ENCODE data around the gene ARID2. TPM values are rescaled to one million over a fixed set of nuclear protein-coding genes. Genes with fewer than 3 reads are reported as not detected.

ARID2 gene
- polyA plus RNA-seq, 1 donor from 2014 or later: 20.6 TPM

DNA sequence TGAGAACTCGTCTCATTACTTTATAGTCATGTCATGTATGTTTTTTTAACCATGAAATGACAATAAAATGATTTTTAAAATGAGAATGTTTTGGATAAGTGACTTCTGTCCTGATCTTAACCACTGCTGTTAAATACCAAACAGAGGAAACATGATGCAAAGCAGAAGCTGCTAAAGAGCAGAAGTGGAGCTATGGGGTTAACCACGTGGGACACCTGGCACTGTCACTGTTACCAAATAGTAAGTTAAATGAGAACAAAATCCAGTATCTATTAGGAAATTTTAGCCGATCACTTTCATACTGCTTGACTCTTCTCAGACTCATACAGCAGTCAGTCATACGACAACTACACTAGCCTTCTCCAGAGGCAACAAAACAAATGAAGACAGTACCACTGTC is 178.4 kb downstream of the ARID2 start:
- Histone ChIP-seq H3K27ac (ENCODE audit: low read length) (no peak overlapping the region), H3K9me3 (ENCODE audit: low read length) (no peaks in the 10 kb centered on the region), H4K20me1 (ENCODE audit: insufficient read depth) (no peaks in the 10 kb centered on the region), H3K4me2 (ENCODE audit: low read length) (no peak overlapping the region), H3K4me3 (ENCODE audit: low read length) (no peak overlapping the region), H3K9me2 (ENCODE audit: insufficient read depth, low read length) (no peaks in the 10 kb centered on the region), H3K9ac (ENCODE audit: low read length) (no peak overlapping the region), H3K79me2 (replicated peaks; ENCODE audit: insufficient read depth, low read length) (no peaks in the 10 kb centered on the region), H3K36me3 (ENCODE audit: insufficient read depth, low read length) (peaks cover 6% of the 10 kb centered on the region), H2AFZ (ENCODE audit: low read depth, low read length) (no peak overlapping the region), H3F3A (ENCODE audit: insufficient read depth, low read length, poor library complexity, severe bottlenecking) (no peaks in the 10 kb centered on the region), H3K27me3 (ENCODE audit: insufficient read depth, low read depth, low read length) (no peaks in the 10 kb centered on the region)
- TF ChIP-seq POLR2AphosphoS5 (IDR thresholded peaks at IDR 0.05) (no peak), EP300 (conservative IDR thresholded peaks at IDR 0.05; ENCODE audit: poor library complexity, severe bottlenecking) (no peak), EZH2 (IDR thresholded peaks at IDR 0.05; ENCODE audit: borderline replicate concordance, insufficient read depth, low read length, poor library complexity, severe bottlenecking) (no peak), MXI1 (conservative IDR thresholded peaks at IDR 0.05; ENCODE audit: poor library complexity, severe bottlenecking) (no peak), TAF1 (IDR thresholded peaks at IDR 0.05; ENCODE audit: low read depth) (no peak), SMC3 (conservative IDR thresholded peaks at IDR 0.05; ENCODE audit: poor library complexity) (no peak)
- TF ChIP-seq, protein P1, sequence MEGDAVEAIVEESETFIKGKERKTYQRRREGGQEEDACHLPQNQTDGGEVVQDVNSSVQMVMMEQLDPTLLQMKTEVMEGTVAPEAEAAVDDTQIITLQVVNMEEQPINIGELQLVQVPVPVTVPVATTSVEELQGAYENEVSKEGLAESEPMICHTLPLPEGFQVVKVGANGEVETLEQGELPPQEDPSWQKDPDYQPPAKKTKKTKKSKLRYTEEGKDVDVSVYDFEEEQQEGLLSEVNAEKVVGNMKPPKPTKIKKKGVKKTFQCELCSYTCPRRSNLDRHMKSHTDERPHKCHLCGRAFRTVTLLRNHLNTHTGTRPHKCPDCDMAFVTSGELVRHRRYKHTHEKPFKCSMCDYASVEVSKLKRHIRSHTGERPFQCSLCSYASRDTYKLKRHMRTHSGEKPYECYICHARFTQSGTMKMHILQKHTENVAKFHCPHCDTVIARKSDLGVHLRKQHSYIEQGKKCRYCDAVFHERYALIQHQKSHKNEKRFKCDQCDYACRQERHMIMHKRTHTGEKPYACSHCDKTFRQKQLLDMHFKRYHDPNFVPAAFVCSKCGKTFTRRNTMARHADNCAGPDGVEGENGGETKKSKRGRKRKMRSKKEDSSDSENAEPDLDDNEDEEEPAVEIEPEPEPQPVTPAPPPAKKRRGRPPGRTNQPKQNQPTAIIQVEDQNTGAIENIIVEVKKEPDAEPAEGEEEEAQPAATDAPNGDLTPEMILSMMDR (IDR thresholded peaks at IDR 0.05; ENCODE audit: poor library complexity, severe bottlenecking): no peak

DNA sequence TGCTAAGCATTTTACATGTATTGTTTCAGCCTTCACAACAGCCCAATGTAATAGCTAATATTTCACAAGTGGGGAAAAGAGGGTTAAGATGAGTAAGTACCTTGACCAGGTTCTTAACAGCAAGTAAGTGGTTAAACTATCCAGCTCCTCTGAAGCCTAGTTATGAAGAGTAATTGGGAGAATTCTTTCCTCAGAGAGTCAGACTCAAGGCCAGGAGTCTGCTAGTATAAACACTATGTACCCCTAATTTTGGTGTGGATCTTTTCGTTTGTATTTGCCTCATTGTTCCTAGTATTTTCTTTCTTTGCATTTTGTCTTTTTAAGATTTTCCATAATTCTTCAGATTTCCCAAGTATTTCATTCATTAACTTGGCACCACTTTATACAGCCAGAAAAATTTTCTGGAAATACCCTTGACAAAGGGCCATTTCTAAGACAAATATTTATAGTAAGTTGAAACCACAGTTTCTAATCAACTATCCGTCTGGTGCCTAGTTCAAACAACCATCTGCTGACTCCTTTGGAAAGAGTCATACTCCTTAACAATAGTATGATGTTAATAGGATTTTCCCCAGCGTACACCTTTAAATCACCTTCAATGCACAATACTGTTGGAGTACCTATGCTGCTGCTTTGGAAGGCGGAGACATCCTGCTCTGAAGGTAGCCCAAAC is 179.7 kb downstream of the ARID2 start:
- no peaks in the 10 kb centered on the region for H3K27me3 ChIP-seq (ENCODE audit: insufficient read depth, low read depth, low read length)
- no peak overlapping the region for H3K4me2 ChIP-seq (ENCODE audit: low read length)
- H2AFZ ChIP-seq (ENCODE audit: low read depth, low read length): no peak overlapping the region
- no peaks in the 10 kb centered on the region for H3K9me2 ChIP-seq (ENCODE audit: insufficient read depth, low read length)
- H3K9me3 ChIP-seq (ENCODE audit: low read length): no peaks in the 10 kb centered on the region
- no peaks in the 10 kb centered on the region for H3F3A ChIP-seq (ENCODE audit: insufficient read depth, low read length, poor library complexity, severe bottlenecking)
- TF ChIP-seq TAF1 (IDR thresholded peaks at IDR 0.05; ENCODE audit: low read depth): no peak
- TF ChIP-seq RAD21 (conservative IDR thresholded peaks at IDR 0.05): no peak
- TF ChIP-seq EZH2 (IDR thresholded peaks at IDR 0.05; ENCODE audit: borderline replicate concordance, insufficient read depth, low read length, poor library complexity, severe bottlenecking): no peak
- no peak for TF ChIP-seq MXI1 (conservative IDR thresholded peaks at IDR 0.05; ENCODE audit: poor library complexity, severe bottlenecking)
- no peak for TF ChIP-seq EP300 (conservative IDR thresholded peaks at IDR 0.05; ENCODE audit: poor library complexity, severe bottlenecking)
- no peak overlapping the region for H3K9ac ChIP-seq (ENCODE audit: low read length)
- H3K4me3 ChIP-seq (ENCODE audit: low read length): no peak overlapping the region
- H3K27ac ChIP-seq (ENCODE audit: low read length): no peak overlapping the region
- H4K20me1 ChIP-seq (ENCODE audit: insufficient read depth): no peaks in the 10 kb centered on the region
- H3K36me3 ChIP-seq (ENCODE audit: insufficient read depth, low read length): peaks cover 6% of the 10 kb centered on the region
- H3K79me2 ChIP-seq (replicated peaks; ENCODE audit: insufficient read depth, low read length): no peaks in the 10 kb centered on the region

DNA sequence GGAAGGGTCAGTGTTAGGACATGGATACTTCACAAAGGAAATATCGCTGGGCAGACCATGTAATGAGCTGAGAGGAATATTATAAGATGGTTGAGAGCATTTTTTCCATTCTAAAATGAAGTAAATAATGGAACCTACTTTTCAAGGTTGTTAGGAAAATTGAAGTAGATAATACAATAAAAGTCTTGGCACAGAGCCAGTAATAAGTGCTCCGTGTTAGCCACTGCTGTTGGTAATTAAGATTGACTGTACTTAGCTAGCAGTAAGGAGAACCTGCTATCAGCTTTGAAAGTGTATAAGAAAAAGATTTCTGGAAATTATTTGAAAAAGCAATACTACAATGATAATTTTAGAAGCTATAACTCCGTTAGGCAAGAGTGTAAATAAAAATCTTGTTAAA is 183.3 kb downstream of the ARID2 start:
- H3K27me3 ChIP-seq (ENCODE audit: insufficient read depth, low read depth, low read length): no peaks in the 10 kb centered on the region
- H4K20me1 ChIP-seq (ENCODE audit: insufficient read depth): no peaks in the 10 kb centered on the region
- H3K9me2 ChIP-seq (ENCODE audit: insufficient read depth, low read length): no peaks in the 10 kb centered on the region
- no peaks in the 10 kb centered on the region for H3K79me2 ChIP-seq (replicated peaks; ENCODE audit: insufficient read depth, low read length)
- no peak overlapping the region for H3K9ac ChIP-seq (ENCODE audit: low read length)
- H3K9me3 ChIP-seq (ENCODE audit: low read length): no peaks in the 10 kb centered on the region
- H3F3A ChIP-seq (ENCODE audit: insufficient read depth, low read length, poor library complexity, severe bottlenecking): no peaks in the 10 kb centered on the region
- H3K4me2 ChIP-seq (ENCODE audit: low read length): no peak overlapping the region
- no peak overlapping the region for H2AFZ ChIP-seq (ENCODE audit: low read depth, low read length)
- no peak overlapping the region for H3K4me3 ChIP-seq (ENCODE audit: low read length)
- no peaks in the 10 kb centered on the region for H3K36me3 ChIP-seq (ENCODE audit: insufficient read depth, low read length)
- no peak for TF ChIP-seq SMC3 (conservative IDR thresholded peaks at IDR 0.05; ENCODE audit: poor library complexity)
- no peak for TF ChIP-seq MXI1 (conservative IDR thresholded peaks at IDR 0.05; ENCODE audit: poor library complexity, severe bottlenecking)
- TF ChIP-seq EP300 (conservative IDR thresholded peaks at IDR 0.05; ENCODE audit: poor library complexity, severe bottlenecking): no peak
- TF ChIP-seq, protein P1 (IDR thresholded peaks at IDR 0.05; ENCODE audit: poor library complexity, severe bottlenecking): no peak
- no peak for TF ChIP-seq POLR2AphosphoS5 (IDR thresholded peaks at IDR 0.05)
- TF ChIP-seq EZH2 (IDR thresholded peaks at IDR 0.05; ENCODE audit: borderline replicate concordance, insufficient read depth, low read length, poor library complexity, severe bottlenecking): no peak
- H3K27ac ChIP-seq (ENCODE audit: low read length): no peak overlapping the region

All from neural cell (in vitro differentiated cells).